HEK293T (cell line): ENCODE results near the gene FHOD3.

Experiments
- ARNT ChIP-seq: fragments of 450-650 bp; IDR thresholded peaks from 2 replicates; pipeline ENCODE4 v1.6.1; 2017; ENCODE audit warnings: mild to moderate bottlenecking
- BHLHE40 ChIP-seq: fragments of 450-650 bp; IDR thresholded peaks from 2 replicates; pipeline ENCODE4 v1.6.1; 2016; ENCODE audit warnings: mild to moderate bottlenecking, moderate library complexity, borderline replicate concordance
- ELF4 ChIP-seq: fragments of 450-650 bp; IDR thresholded peaks from 2 replicates; pipeline ENCODE4 v1.6.1; 2017; ENCODE audit warnings: antibody characterized with exemption
- FOXA1 ChIP-seq: fragments of 450-650 bp; IDR thresholded peaks from 2 replicates; pipeline ENCODE4 v1.6.1; 2016; ENCODE audit warnings: mild to moderate bottlenecking
- FOXK2 ChIP-seq: fragments of 450-650 bp; IDR thresholded peaks from 2 replicates; pipeline ENCODE4 v1.6.1; 2016; ENCODE audit warnings: mild to moderate bottlenecking
- FOXM1 ChIP-seq: fragments of 450-650 bp; IDR thresholded peaks from 2 replicates; pipeline ENCODE4 v1.6.1; 2017; ENCODE audit warnings: mild to moderate bottlenecking, borderline replicate concordance
- L3MBTL2 ChIP-seq: fragments of 450-650 bp; conservative IDR thresholded peaks from 2 replicates; pipeline ENCODE4 v1.6.1; 2016; ENCODE audit warnings: mild to moderate bottlenecking
- LEF1 ChIP-seq: fragments of 450-650 bp; IDR thresholded peaks from 2 replicates; pipeline ENCODE4 v1.6.1; 2017; ENCODE audit warnings: mild to moderate bottlenecking, borderline replicate concordance
- NFRKB ChIP-seq: fragments of 450-650 bp; IDR thresholded peaks from 2 replicates; pipeline ENCODE4 v1.6.1; 2016; ENCODE audit warnings: mild to moderate bottlenecking, moderate library complexity
- PKNOX1 ChIP-seq: fragments of 450-650 bp; IDR thresholded peaks from 2 replicates; pipeline ENCODE4 v1.6.1; 2016
- SP1 ChIP-seq: fragments of 450-650 bp; IDR thresholded peaks from 2 replicates; pipeline ENCODE4 v1.6.1; 2017
- SUZ12 ChIP-seq: fragments of 450-650 bp; IDR thresholded peaks from 2 replicates; pipeline ENCODE4 v1.6.1; 2016; ENCODE audit warnings: mild to moderate bottlenecking
- TARDBP ChIP-seq: fragments of 450-650 bp; IDR thresholded peaks from 2 replicates; pipeline ENCODE4 v1.6.1; 2016
- ZNF384 ChIP-seq: fragments of 450-650 bp; IDR thresholded peaks from 2 replicates; pipeline ENCODE4 v1.6.1; 2016

- TF ChIP-seq SUZ12 (no peak), NFRKB (no peak), BHLHE40 (no peak), FOXA1 (no peak), FOXM1 (no peak), PKNOX1 (no peak), FOXK2 (no peak), ELF4 (no peak), SP1 (no peak), LEF1 (no peak), ARNT (no peak), ZNF384 (no peak), TARDBP (no peak), L3MBTL2 (no peak)
Measured at GRCh38 chr18:36406805-36407204, 109.3 kb downstream of the FHOD3 start.
